H9 (cell line): ENCODE measurements around the gene FBXO28. TPM values are rescaled to one million over a fixed set of nuclear protein-coding genes. Genes with fewer than 3 reads are reported as not detected.

Experiments
- DNase-seq: peaks from one replicate; pipeline ENCODE4 v3.0.0-alpha.2; 2017
- H2AFZ ChIP-seq: one replicate; pipeline ENCODE4 v1.6.1; 2013; ENCODE audit warnings: mild to moderate bottlenecking, low read length, control low read depth, moderate library complexity
- H2AK5ac ChIP-seq: 2 replicates; pipeline ENCODE4 v1.6.1; 2013; ENCODE audit warnings: low read length, control low read depth, mixed read lengths; ENCODE audit not compliant: insufficient read length
- H2BK120ac ChIP-seq: one replicate; pipeline ENCODE4 v1.6.1; 2013; ENCODE audit warnings: low read depth, mild to moderate bottlenecking, low read length, control low read depth, inconsistent platforms; ENCODE audit not compliant: poor library complexity, severe bottlenecking
- H2BK12ac ChIP-seq: 2 replicates; pipeline ENCODE4 v1.6.1; 2013; ENCODE audit warnings: low read length, control low read depth, mixed read lengths, low read depth; ENCODE audit not compliant: insufficient read length
- H2BK15ac ChIP-seq: 2 replicates; pipeline ENCODE4 v1.6.1; 2013; ENCODE audit warnings: low read depth, low read length, control low read depth
- H2BK20ac ChIP-seq: one replicate; pipeline ENCODE4 v1.6.1; 2013; ENCODE audit warnings: low read depth, mild to moderate bottlenecking, low read length, control low read depth, inconsistent platforms; ENCODE audit not compliant: poor library complexity, severe bottlenecking
- H2BK5ac ChIP-seq: 2 replicates; pipeline ENCODE4 v1.6.1; 2013; ENCODE audit warnings: low read length, control low read depth, mixed read lengths; ENCODE audit not compliant: insufficient read length
- H3K14ac ChIP-seq: 2 replicates; pipeline ENCODE4 v1.6.1; 2013; ENCODE audit warnings: low read length, control low read depth; ENCODE audit not compliant: insufficient read depth
- H3K18ac ChIP-seq: 2 replicates; pipeline ENCODE4 v1.6.1; 2013; ENCODE audit warnings: low read depth, mild to moderate bottlenecking, mixed read lengths, low read length, control low read depth; ENCODE audit not compliant: insufficient read length
- H3K23ac ChIP-seq: 2 replicates; pipeline ENCODE4 v1.6.1; 2013; ENCODE audit warnings: low read length, control low read depth, mixed read lengths, low read depth; ENCODE audit not compliant: insufficient read length
- H3K23me2 ChIP-seq: 2 replicates; pipeline ENCODE4 v1.6.1; 2013; ENCODE audit warnings: low read depth, mild to moderate bottlenecking, mixed read lengths, low read length, control low read depth; ENCODE audit not compliant: insufficient read length, poor library complexity, severe bottlenecking
- H3K27ac ChIP-seq: 2 replicates; pipeline ENCODE4 v1.5.1; 2013; ENCODE audit warnings: low read length, control low read depth, mixed read lengths, low read depth; ENCODE audit not compliant: insufficient read length
- H3K27me3 ChIP-seq: 2 replicates; pipeline ENCODE4 v1.6.1; 2013; ENCODE audit warnings: low read length, control low read depth, inconsistent platforms; ENCODE audit not compliant: insufficient read depth
- H3K4ac ChIP-seq: 2 replicates; pipeline ENCODE4 v1.6.1; 2013; ENCODE audit warnings: low read depth, mild to moderate bottlenecking, control low read depth, inconsistent platforms, low read length, moderate library complexity
- H3K4me1 ChIP-seq: 2 replicates; pipeline ENCODE4 v1.6.1; 2013; ENCODE audit warnings: low read length, control low read depth, inconsistent platforms; ENCODE audit not compliant: insufficient read depth
- H3K4me2 ChIP-seq: 2 replicates; pipeline ENCODE4 v1.6.1; 2013; ENCODE audit warnings: low read length, control low read depth, mixed read lengths; ENCODE audit not compliant: insufficient read length, insufficient read depth
- H3K56ac ChIP-seq: 2 replicates; pipeline ENCODE4 v1.6.1; 2013; ENCODE audit warnings: low read depth, mild to moderate bottlenecking, mixed read lengths, low read length, control low read depth; ENCODE audit not compliant: insufficient read length
- H3K79me1 ChIP-seq: 2 replicates; pipeline ENCODE4 v1.6.1; 2013; ENCODE audit warnings: low read depth, mild to moderate bottlenecking, moderate library complexity, low read length, control low read depth, inconsistent platforms; ENCODE audit not compliant: insufficient read depth, poor library complexity, severe bottlenecking
- H3K79me2 ChIP-seq: 2 replicates; pipeline ENCODE4 v1.6.1; 2013; ENCODE audit warnings: low read length, control low read depth, inconsistent platforms; ENCODE audit not compliant: insufficient read depth
- H3K9ac ChIP-seq: 2 replicates; pipeline ENCODE4 v1.6.1; 2013; ENCODE audit warnings: low read length, control low read depth, mixed read lengths; ENCODE audit not compliant: insufficient read length; ENCODE audit errors: extremely low read depth
- H3K9me3 ChIP-seq: one replicate; pipeline ENCODE4 v1.6.1; 2013; ENCODE audit warnings: low read depth, low read length, inconsistent platforms; ENCODE audit not compliant: control insufficient read depth
- H3T11ph ChIP-seq: one replicate; pipeline ENCODE4 v1.6.1; 2013; ENCODE audit warnings: mild to moderate bottlenecking, low read length, control low read depth, inconsistent platforms
- H4K20me1 ChIP-seq: one replicate; pipeline ENCODE4 v1.6.1; 2013; ENCODE audit not compliant: control insufficient read depth, insufficient read length, insufficient read depth
- H4K5ac ChIP-seq: 2 replicates; pipeline ENCODE4 v1.6.1; 2013; ENCODE audit warnings: low read depth, mild to moderate bottlenecking, mixed read lengths, low read length, control low read depth; ENCODE audit not compliant: insufficient read length
- H4K8ac ChIP-seq: replicated peaks from 2 replicates; pipeline ENCODE4 v1.6.1; 2013; ENCODE audit warnings: low read length, control low read depth, mixed read lengths, low read depth; ENCODE audit not compliant: insufficient read length
- H4K91ac ChIP-seq: 2 replicates; pipeline ENCODE4 v1.6.1; 2013; ENCODE audit warnings: low read depth, mild to moderate bottlenecking, moderate library complexity, mixed read lengths, low read length, control low read depth; ENCODE audit not compliant: insufficient read length
- H3K27ac Mint-ChIP-seq, 3 experiments: 2 replicates in 2 of 3; 3 replicates in 1 of 3; pipeline ENCODE4 v1.8.0; 2020 to 2021; ENCODE audit warnings: mixed read lengths in 3 of 3, mild to moderate bottlenecking in 1 of 3, moderate library complexity in 1 of 3
- H3K27me3 Mint-ChIP-seq: 2 replicates; pipeline ENCODE4 v1.8.0; 2021; ENCODE audit warnings: low read depth, mild to moderate bottlenecking, moderate library complexity, mixed read lengths
- H3K36me3 Mint-ChIP-seq, 3 experiments: 2 replicates in 2 of 3; 3 replicates in 1 of 3; pipeline ENCODE4 v1.8.0; 2020 to 2021; ENCODE audit warnings: low read depth in 3 of 3, mixed read lengths in 3 of 3; ENCODE audit not compliant: insufficient read depth in 1 of 3
- H3K4me1 Mint-ChIP-seq, 2 experiments: 2 replicates each; pipeline ENCODE4 v1.8.0; 2020; ENCODE audit warnings: mixed read lengths in 2 of 2
- H3K4me3 Mint-ChIP-seq, 2 experiments: 2 replicates in 1 of 2; 3 replicates in 1 of 2; pipeline ENCODE4 v1.8.0; 2020 to 2021; ENCODE audit warnings: mild to moderate bottlenecking in 2 of 2, mixed read lengths in 2 of 2, moderate library complexity in 1 of 2
- H3K9me3 Mint-ChIP-seq, 2 experiments: 2 replicates in 1 of 2; 3 replicates in 1 of 2; pipeline ENCODE4 v1.8.0; 2020; ENCODE audit warnings: mild to moderate bottlenecking in 2 of 2, mixed read lengths in 2 of 2, moderate library complexity in 1 of 2
- WGBS: extraction: QIAGEN DNeasy Blood & Tissue Kit; methylation state at CpG from one replicate; pipeline ENCODE4 v1.1.7; 2013; ENCODE audit warnings: missing lambda C conversion rate, low lambda C conversion rate, mixed read lengths; ENCODE audit not compliant: insufficient read length; ENCODE audit errors: extremely low coverage; 5-methylcytosine and 5-hydroxymethylcytosine counted together
- total RNA-seq: library from RNA; stranded (reverse); gene quantifications from 2 replicates; pipeline ENCODE4 v1.2.1, GENCODE V29; 2021
- TF ChIP-seq, protein P1 (sequence below): fragments of 200-600 bp; sonication (generic); conservative IDR thresholded peaks from 3 replicates; pipeline ENCODE4 v1.8.0; 2021; ENCODE audit warnings: antibody characterized with exemption, mild to moderate bottlenecking

The FBXO28 gene
- total RNA-seq, 1 experiment from 2014 or later, result 55.0 TPM

DNA sequence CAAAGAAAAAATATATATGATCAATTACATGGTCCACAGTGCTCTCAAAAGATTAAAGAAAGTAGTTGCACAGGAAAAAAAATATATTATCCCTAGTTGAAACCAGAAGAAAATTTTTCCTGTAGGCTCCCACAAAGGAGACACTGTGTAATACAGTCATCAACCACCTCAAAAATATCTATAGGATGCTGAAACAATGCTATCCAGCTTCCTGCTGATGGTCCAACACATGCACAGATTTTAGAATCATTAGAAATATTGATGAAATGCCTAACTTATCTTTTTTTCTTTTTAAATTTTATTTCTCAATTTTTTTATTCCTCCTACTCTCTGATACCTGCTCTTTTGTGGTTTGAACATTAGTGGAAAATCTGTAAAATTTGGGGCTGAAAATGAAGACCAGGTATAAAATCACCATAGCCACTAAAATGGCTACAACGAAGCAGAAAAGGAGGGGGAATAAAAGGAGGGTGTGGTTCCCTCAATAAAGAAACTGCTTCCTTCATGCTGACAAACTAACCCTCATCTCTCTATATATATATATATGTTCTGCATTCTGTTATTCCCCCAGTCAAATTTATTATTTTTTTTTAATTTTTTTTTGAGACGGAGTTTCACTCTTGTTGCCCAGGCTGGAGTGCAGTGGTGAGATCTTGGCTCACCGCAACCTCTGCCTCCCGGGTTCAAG, 28.3 kb upstream of the FBXO28 start:
- H4K20me1 ChIP-seq, result no peaks in the 10 kb centered on the region
- no peak overlapping the region for H2AFZ ChIP-seq
- Mint-ChIP-seq H3K27me3 (no peaks in the 10 kb centered on the region; the same call in 1 of the 2 replicates), H3K9me3 (no peaks in the 10 kb centered on the region), H3K4me1 (peaks cover 13 to 18% of the 10 kb centered on the region in 2 experiments), H3K36me3 (no peaks in the 10 kb centered on the region), H3K27ac (no peak overlapping the region), H3K4me3 (no peak overlapping the region)
- H3K18ac ChIP-seq, result no peak overlapping the region
- no peaks in the 10 kb centered on the region for H3K23me2 ChIP-seq
- H3K9ac ChIP-seq, result no peak overlapping the region
- no peak overlapping the region for H2BK5ac ChIP-seq
- H3K23ac ChIP-seq, result no peak overlapping the region
- no peak overlapping the region for H2AK5ac ChIP-seq
- H2BK15ac ChIP-seq, result no peak overlapping the region
- no peak overlapping the region for H3K14ac ChIP-seq
- H3K27me3 ChIP-seq, result no peaks in the 10 kb centered on the region
- H3K56ac ChIP-seq, result no peak overlapping the region
- no peak overlapping the region for H4K8ac ChIP-seq
- H3K9me3 ChIP-seq, result no peaks in the 10 kb centered on the region
- no peaks in the 10 kb centered on the region; the same call in 1 of the 2 replicates for H3K4me1 ChIP-seq
- no peak overlapping the region for H4K5ac ChIP-seq
- no peaks in the 10 kb centered on the region for H3K79me2 ChIP-seq
- H3T11ph ChIP-seq, result no peak overlapping the region
- no peak overlapping the region for H4K91ac ChIP-seq
- no peak overlapping the region for H3K27ac ChIP-seq
- H2BK20ac ChIP-seq, result no peak overlapping the region
- no peak overlapping the region for H2BK12ac ChIP-seq
- H2BK120ac ChIP-seq, result no peak overlapping the region
- TF ChIP-seq, protein P1, sequence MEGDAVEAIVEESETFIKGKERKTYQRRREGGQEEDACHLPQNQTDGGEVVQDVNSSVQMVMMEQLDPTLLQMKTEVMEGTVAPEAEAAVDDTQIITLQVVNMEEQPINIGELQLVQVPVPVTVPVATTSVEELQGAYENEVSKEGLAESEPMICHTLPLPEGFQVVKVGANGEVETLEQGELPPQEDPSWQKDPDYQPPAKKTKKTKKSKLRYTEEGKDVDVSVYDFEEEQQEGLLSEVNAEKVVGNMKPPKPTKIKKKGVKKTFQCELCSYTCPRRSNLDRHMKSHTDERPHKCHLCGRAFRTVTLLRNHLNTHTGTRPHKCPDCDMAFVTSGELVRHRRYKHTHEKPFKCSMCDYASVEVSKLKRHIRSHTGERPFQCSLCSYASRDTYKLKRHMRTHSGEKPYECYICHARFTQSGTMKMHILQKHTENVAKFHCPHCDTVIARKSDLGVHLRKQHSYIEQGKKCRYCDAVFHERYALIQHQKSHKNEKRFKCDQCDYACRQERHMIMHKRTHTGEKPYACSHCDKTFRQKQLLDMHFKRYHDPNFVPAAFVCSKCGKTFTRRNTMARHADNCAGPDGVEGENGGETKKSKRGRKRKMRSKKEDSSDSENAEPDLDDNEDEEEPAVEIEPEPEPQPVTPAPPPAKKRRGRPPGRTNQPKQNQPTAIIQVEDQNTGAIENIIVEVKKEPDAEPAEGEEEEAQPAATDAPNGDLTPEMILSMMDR, result no peak
- H3K4me2 ChIP-seq, result no peak overlapping the region
- no peak for DNase-seq
- H3K4ac ChIP-seq, result no peak overlapping the region
- no peaks in the 10 kb centered on the region for H3K79me1 ChIP-seq
- no CpG with 5 or more reads among the region's 4 CpGs for WGBS
